GM23338 (cell line): Measurements from ENCODE around the gene TMEM212. TPM values are rescaled to one million over a fixed set of nuclear protein-coding genes. Genes with fewer than 3 reads are reported as not detected.

Experiments
- ATAC-seq: fragments of 200-7000 bp; cut with Tn5 transposase; 3 replicates; pipeline ENCODE4 v1.9.1; 2020
- DNase-seq: peaks from one replicate; pipeline ENCODE4 v3.0.0-alpha.2; 2015; ENCODE audit warnings: low spot score
- H2AFZ ChIP-seq: fragments of 200-600 bp; sonication (generic); 2 replicates; pipeline ENCODE4 v1.8.0; 2016; ENCODE audit warnings: antibody characterized with exemption, mild to moderate bottlenecking, moderate library complexity
- H3F3A ChIP-seq: fragments of 200-600 bp; sonication (generic); replicated peaks from 2 replicates; pipeline ENCODE4 v1.8.0; 2017; ENCODE audit warnings: antibody characterized with exemption, mixed run types, low read depth
- H3K27ac ChIP-seq: fragments of 200-600 bp; sonication (generic); 2 replicates; pipeline ENCODE4 v1.6.1; 2016; ENCODE audit warnings: low read depth
- H3K27me3 ChIP-seq: fragments of 200-600 bp; sonication (generic); 2 replicates; pipeline ENCODE4 v1.8.0; 2016; ENCODE audit warnings: mild to moderate bottlenecking, mixed run types, moderate library complexity; ENCODE audit not compliant: insufficient read depth
- H3K36me3 ChIP-seq: fragments of 200-600 bp; sonication (generic); 2 replicates; pipeline ENCODE4 v1.8.0; 2016; ENCODE audit warnings: mild to moderate bottlenecking; ENCODE audit not compliant: insufficient read depth
- H3K4me1 ChIP-seq: fragments of 200-600 bp; sonication (generic); 2 replicates; pipeline ENCODE4 v1.8.0; 2016; ENCODE audit warnings: mild to moderate bottlenecking, moderate library complexity; ENCODE audit not compliant: insufficient read depth
- H3K4me2 ChIP-seq: fragments of 200-600 bp; sonication (generic); 2 replicates; pipeline ENCODE4 v1.7.1; 2017; ENCODE audit warnings: mixed run types
- H3K4me3 ChIP-seq: fragments of 200-600 bp; sonication (generic); 2 replicates; pipeline ENCODE4 v1.6.1; 2016; ENCODE audit warnings: mixed run types
- H3K79me2 ChIP-seq: fragments of 200-600 bp; sonication (generic); replicated peaks from 2 replicates; pipeline ENCODE4 v1.8.0; 2017; ENCODE audit warnings: mild to moderate bottlenecking; ENCODE audit not compliant: insufficient read depth
- H3K9me2 ChIP-seq: fragments of 200-600 bp; sonication (generic); 2 replicates; pipeline ENCODE4 v1.8.0; 2017; ENCODE audit not compliant: insufficient read depth
- H4K20me1 ChIP-seq: fragments of 200-600 bp; sonication (generic); replicated peaks from 2 replicates; pipeline ENCODE4 v1.8.0; 2017; ENCODE audit warnings: mild to moderate bottlenecking; ENCODE audit not compliant: insufficient read depth
- H3K27ac Mint-ChIP-seq: 2 replicates; pipeline ENCODE4 v1.8.0; 2020; ENCODE audit warnings: inconsistent platforms, mild to moderate bottlenecking, moderate library complexity, mixed read lengths
- H3K27me3 Mint-ChIP-seq: 3 replicates; pipeline ENCODE4 v1.8.0; 2022; ENCODE audit warnings: low read depth, mild to moderate bottlenecking, moderate library complexity, mixed read lengths, inconsistent platforms; ENCODE audit not compliant: insufficient read depth, poor library complexity
- H3K36me3 Mint-ChIP-seq: 3 replicates; pipeline ENCODE4 v1.8.0; 2021; ENCODE audit warnings: low read depth, mild to moderate bottlenecking, inconsistent platforms, moderate library complexity, mixed read lengths
- H3K4me1 Mint-ChIP-seq: 3 replicates; pipeline ENCODE4 v1.8.0; 2020; ENCODE audit warnings: mild to moderate bottlenecking, inconsistent platforms, mixed read lengths
- H3K4me3 Mint-ChIP-seq: 3 replicates; pipeline ENCODE4 v1.8.0; 2021; ENCODE audit warnings: moderate library complexity, mild to moderate bottlenecking, inconsistent platforms, mixed read lengths
- H3K9me3 Mint-ChIP-seq: 3 replicates; pipeline ENCODE4 v1.8.0; 2020; ENCODE audit warnings: moderate library complexity, mild to moderate bottlenecking, inconsistent platforms, mixed read lengths
- CREB1 ChIP-seq: fragments of 250-450 bp; sonication (Bioruptor Pico); IDR thresholded peaks from 2 replicates; pipeline ENCODE4 v1.5.0; 2020; ENCODE audit warnings: low read depth, mild to moderate bottlenecking, moderate library complexity
- CTCF ChIP-seq, 2 experiments: fragments of 200-600 bp in 1 of 2; sonication (generic) in 1 of 2; conservative IDR thresholded peaks; 2 replicates each; pipeline versions ENCODE4 v1.5.1 to v1.6.1; 2016 to 2017; ENCODE audit warnings: antibody characterized with exemption in 2 of 2, low read depth in 2 of 2, mild to moderate bottlenecking in 2 of 2, moderate library complexity in 1 of 2
- ETS1 ChIP-seq: IDR thresholded peaks from 2 replicates; pipeline ENCODE4 v1.6.1; 2016; ENCODE audit warnings: antibody characterized with exemption
- EZH2 ChIP-seq: fragments of 200-600 bp; sonication (generic); IDR thresholded peaks from one replicate; pipeline ENCODE4 v1.8.0; 2017; ENCODE audit warnings: antibody characterized with exemption, mild to moderate bottlenecking, low read depth; ENCODE audit not compliant: unreplicated experiment
- EZH2phosphoT487 ChIP-seq: fragments of 200-600 bp; sonication (generic); IDR thresholded peaks from one replicate; pipeline ENCODE4 v1.8.1; 2018; ENCODE audit warnings: antibody characterized with exemption; ENCODE audit not compliant: unreplicated experiment
- JUNB ChIP-seq: IDR thresholded peaks from one replicate; pipeline ENCODE4 v1.6.1; 2016; ENCODE audit warnings: antibody characterized with exemption; ENCODE audit not compliant: unreplicated experiment
- NANOG ChIP-seq: IDR thresholded peaks from 2 replicates; pipeline ENCODE4 v1.6.1; 2016; ENCODE audit warnings: antibody characterized with exemption, borderline replicate concordance
- POLR2AphosphoS5 ChIP-seq: IDR thresholded peaks from 2 replicates; pipeline ENCODE4 v1.6.1; 2016; ENCODE audit warnings: antibody characterized with exemption, low read depth
- REST ChIP-seq: IDR thresholded peaks from one replicate; pipeline ENCODE4 v1.6.1; 2018; ENCODE audit warnings: antibody characterized with exemption; ENCODE audit not compliant: unreplicated experiment
- STAT1 ChIP-seq: IDR thresholded peaks from one replicate; pipeline ENCODE4 v1.6.1; 2016; ENCODE audit warnings: antibody characterized with exemption; ENCODE audit not compliant: unreplicated experiment
- ZNF114 ChIP-seq: fragments of 250-450 bp; sonication (Bioruptor Pico); IDR thresholded peaks from 2 replicates; pipeline ENCODE4 v1.5.0; 2020; ENCODE audit warnings: mild to moderate bottlenecking, moderate library complexity
- ZNF331 ChIP-seq: fragments of 250-450 bp; sonication (Bioruptor Pico); IDR thresholded peaks from 2 replicates; pipeline ENCODE4 v1.5.0; 2020; ENCODE audit warnings: low read depth, mild to moderate bottlenecking, moderate library complexity
- ZNF462 ChIP-seq: fragments of 250-450 bp; sonication (Bioruptor Pico); IDR thresholded peaks from 2 replicates; pipeline ENCODE4 v1.5.0; 2020; ENCODE audit warnings: mild to moderate bottlenecking, moderate library complexity
- polyA plus RNA-seq: library from polyadenylated mRNA; unstranded; fragments of >200 nt; fragmentation: Nextera tagmentation; extraction: Ambion mirVana; gene quantifications from 2 replicates; pipeline ENCODE4 v1.2.1, GENCODE V29; 2016
- total RNA-seq: library from RNA; depleted of rRNA; stranded (reverse); fragments of >200 nt; shearing (Covaris generic); gene quantifications from 2 replicates; pipeline ENCODE4 v1.2.3, GENCODE V29; 2014

TMEM212 gene
- total and polyA plus RNA-seq, 2 experiments from 2014 or later: not detected

GRCh38 chr3:171835613-171836012 lies 7.5 kb upstream of the TMEM212 start:
- Histone ChIP-seq H3K27me3 (no peaks in the 10 kb centered on the region), H4K20me1 (no peaks in the 10 kb centered on the region), H3K36me3 (no peaks in the 10 kb centered on the region), H2AFZ (no peak overlapping the region), H3K27ac (no peak overlapping the region), H3K4me3 (no peak overlapping the region), H3F3A (no peaks in the 10 kb centered on the region), H3K9me2 (no peaks in the 10 kb centered on the region), H3K4me2 (no peak overlapping the region), H3K4me1 (no peaks in the 10 kb centered on the region), H3K79me2 (no peaks in the 10 kb centered on the region)
- no peak overlapping the region for H3K27ac Mint-ChIP-seq
- no peaks in the 10 kb centered on the region for H3K36me3 Mint-ChIP-seq
- DNase-seq (no peak), ATAC-seq (no peak)
- H3K4me3 Mint-ChIP-seq: no peak overlapping the region
- TF ChIP-seq REST: no peak
- no peak for TF ChIP-seq JUNB
- TF ChIP-seq NANOG: no peak
- no peak for TF ChIP-seq EZH2
- no peak for TF ChIP-seq POLR2AphosphoS5
- no peak for TF ChIP-seq ZNF331 (CRISPR knock-in tag)
- TF ChIP-seq ZNF462 (CRISPR knock-in tag): no peak
- no peak for TF ChIP-seq STAT1
- TF ChIP-seq ETS1: no peak
- TF ChIP-seq CREB1 (CRISPR knock-in tag): no peak
- no peak for TF ChIP-seq EZH2phosphoT487
- TF ChIP-seq CTCF (conservative IDR thresholded peaks at IDR 0.05; ENCODE audit: low read depth in 2 of 2): no peak
- TF ChIP-seq ZNF114 (CRISPR knock-in tag): no peak
- H3K27me3 Mint-ChIP-seq: no peaks in the 10 kb centered on the region
- H3K4me1 Mint-ChIP-seq: peaks cover 14% of the 10 kb centered on the region
- H3K9me3 Mint-ChIP-seq: no peaks in the 10 kb centered on the region
